ENCODE results near the gene IRAK1BP1. TPM values are rescaled to one million over a fixed set of nuclear protein-coding genes. Genes with fewer than 3 reads are reported as not detected.

Gene IRAK1BP1
- polyA plus RNA-seq, 2 of the 4 experiments (the other 2 are of a cell fraction) = 0.92 to 2.6 TPM

- Histone ChIP-seq H3K9me3 (no peaks in the 10 kb centered on the region), H3K27ac (peak overlapping the region; percentile 87 to 89), H3K4me1 (peaks cover 2% of the 10 kb centered on the region; the same call in 1 of the 3 replicates), H3K4me2 (peak overlapping the region; percentile 75), H3K4me3 (peak overlapping the region; percentile 95)
- TF ChIP-seq, protein P1, sequence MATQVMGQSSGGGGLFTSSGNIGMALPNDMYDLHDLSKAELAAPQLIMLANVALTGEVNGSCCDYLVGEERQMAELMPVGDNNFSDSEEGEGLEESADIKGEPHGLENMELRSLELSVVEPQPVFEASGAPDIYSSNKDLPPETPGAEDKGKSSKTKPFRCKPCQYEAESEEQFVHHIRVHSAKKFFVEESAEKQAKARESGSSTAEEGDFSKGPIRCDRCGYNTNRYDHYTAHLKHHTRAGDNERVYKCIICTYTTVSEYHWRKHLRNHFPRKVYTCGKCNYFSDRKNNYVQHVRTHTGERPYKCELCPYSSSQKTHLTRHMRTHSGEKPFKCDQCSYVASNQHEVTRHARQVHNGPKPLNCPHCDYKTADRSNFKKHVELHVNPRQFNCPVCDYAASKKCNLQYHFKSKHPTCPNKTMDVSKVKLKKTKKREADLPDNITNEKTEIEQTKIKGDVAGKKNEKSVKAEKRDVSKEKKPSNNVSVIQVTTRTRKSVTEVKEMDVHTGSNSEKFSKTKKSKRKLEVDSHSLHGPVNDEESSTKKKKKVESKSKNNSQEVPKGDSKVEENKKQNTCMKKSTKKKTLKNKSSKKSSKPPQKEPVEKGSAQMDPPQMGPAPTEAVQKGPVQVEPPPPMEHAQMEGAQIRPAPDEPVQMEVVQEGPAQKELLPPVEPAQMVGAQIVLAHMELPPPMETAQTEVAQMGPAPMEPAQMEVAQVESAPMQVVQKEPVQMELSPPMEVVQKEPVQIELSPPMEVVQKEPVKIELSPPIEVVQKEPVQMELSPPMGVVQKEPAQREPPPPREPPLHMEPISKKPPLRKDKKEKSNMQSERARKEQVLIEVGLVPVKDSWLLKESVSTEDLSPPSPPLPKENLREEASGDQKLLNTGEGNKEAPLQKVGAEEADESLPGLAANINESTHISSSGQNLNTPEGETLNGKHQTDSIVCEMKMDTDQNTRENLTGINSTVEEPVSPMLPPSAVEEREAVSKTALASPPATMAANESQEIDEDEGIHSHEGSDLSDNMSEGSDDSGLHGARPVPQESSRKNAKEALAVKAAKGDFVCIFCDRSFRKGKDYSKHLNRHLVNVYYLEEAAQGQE (IDR thresholded peaks at IDR 0.05) = no peak
- TF ChIP-seq MAX (IDR thresholded peaks at IDR 0.05) = no peak
- no peak for TF ChIP-seq MAFK (IDR thresholded peaks at IDR 0.05; ENCODE audit: partially characterized antibody)
- no peak for TF ChIP-seq EHMT2 (IDR thresholded peaks at IDR 0.05; ENCODE audit: low read depth)
- no peak for TF ChIP-seq E2F6 (IDR thresholded peaks at IDR 0.05; ENCODE audit: borderline replicate concordance, low read depth)
- TF ChIP-seq CBX8 (IDR thresholded peaks at IDR 0.05) = no peak
- 2% methylated on average over 13 of the region's 13 CpGs for WGBS (ENCODE audit: missing lambda C conversion rate)
- DNase-seq (ENCODE audit: low read depth in 1 of 2, low spot score in 1 of 2) (peak in 1 of 2 experiments; percentile 21), ATAC-seq (peak; percentile 72 to 78), FAIRE-seq (no peak)
- ChIA-PET POLR2A (interaction anchor here (0.6 to 0.7 kb wide), 2 partner anchors 211 to 221 kb away, joined by 3 read pairs; partner anchors contain the start of gene PHIP), CTCF (interaction anchor here (0.8 kb wide), 1 partner anchor 11 kb away, joined by 3 read pairs; no protein-coding TSS in a partner anchor)
Measured at GRCh38 chr6:78867020-78867369, 356 bp upstream of the IRAK1BP1 start.

DNA sequence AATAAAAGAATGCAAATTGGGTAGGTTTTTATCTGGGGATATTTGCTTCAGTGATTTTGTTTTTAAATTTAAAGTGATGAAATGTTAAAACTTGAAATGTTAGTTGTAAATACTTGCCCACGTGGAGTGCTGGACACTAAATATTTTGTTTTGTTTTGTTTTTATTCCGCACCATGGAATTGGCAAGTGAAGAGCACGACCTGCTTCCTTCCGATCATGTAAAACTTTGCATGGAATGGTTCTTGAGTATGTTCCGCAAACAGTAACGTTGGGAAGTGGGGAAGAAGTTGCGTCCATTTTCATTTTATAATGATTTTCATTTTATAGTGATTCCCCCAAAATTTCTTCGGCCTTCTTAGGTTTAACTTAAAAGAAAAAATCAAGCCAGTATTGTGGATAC, 765 bp downstream of the IRAK1BP1 start:
- TF ChIP-seq HOXA7 (CRISPR knock-in tag; IDR thresholded peaks at IDR 0.05) = no peak
- no peak for TF ChIP-seq FOSL2 (IDR thresholded peaks at IDR 0.05)
- no peak for TF ChIP-seq FOSL2 (CRISPR knock-in tag; IDR thresholded peaks at IDR 0.05)
- TF ChIP-seq HOXB13 (CRISPR knock-in tag; IDR thresholded peaks at IDR 0.05; ENCODE audit: low read depth) = no peak
- no peak for TF ChIP-seq TFCP2L1 (CRISPR knock-in tag; IDR thresholded peaks at IDR 0.05)
- TF ChIP-seq, protein P1 (IDR thresholded peaks at IDR 0.05) = no peak
- no peak for TF ChIP-seq POLR2A (IDR thresholded peaks at IDR 0.05; ENCODE audit: low read length)
- no peak for TF ChIP-seq ESRRA (IDR thresholded peaks at IDR 0.05; ENCODE audit: borderline replicate concordance, low read length)
- no peak for TF ChIP-seq CEBPB (IDR thresholded peaks at IDR 0.05)
- TF ChIP-seq ZFP36 (IDR thresholded peaks at IDR 0.05; ENCODE audit: borderline replicate concordance, partially characterized antibody) = no peak
- no peak for TF ChIP-seq SREBF2 (IDR thresholded peaks at IDR 0.05)
- TF ChIP-seq E2F6 (IDR thresholded peaks at IDR 0.05; ENCODE audit: borderline replicate concordance, low read depth) = no peak
- TF ChIP-seq RAD21 (conservative IDR thresholded peaks at IDR 0.05 in 1 of 2, IDR thresholded peaks at IDR 0.05 in 1 of 2) = no peak
- TF ChIP-seq HDAC2 (IDR thresholded peaks at IDR 0.05) = no peak
- no peak for TF ChIP-seq FOXS1 (CRISPR knock-in tag; IDR thresholded peaks at IDR 0.05)
- no peak for TF ChIP-seq CTCF (IDR thresholded peaks at IDR 0.05)
- ChIA-PET CTCF (no interaction called here), POLR2A (no interaction called here)
- H3K27ac ChIP-seq = peak overlapping the region; percentile 87 to 89
- FAIRE-seq = no peak
- WGBS (ENCODE audit: missing lambda C conversion rate) = 45% methylated on average over 8 of the region's 8 CpGs
- no peaks in the 10 kb centered on the region for H3K9me3 ChIP-seq
- H3K4me2 ChIP-seq = peak overlapping the region; percentile 78
- no peak for DNase-seq (ENCODE audit: low read depth in 1 of 2, low spot score in 1 of 2)
- H3K4me1 ChIP-seq = peaks cover 2% of the 10 kb centered on the region; the same call in 1 of the 3 replicates
- H3K4me3 ChIP-seq = peak overlapping the region; percentile 95
- no peak for ATAC-seq
